SK-MEL-5 (cell line): ENCODE results near the gene CASKIN2. TPM values are rescaled to one million over a fixed set of nuclear protein-coding genes. Genes with fewer than 3 reads are reported as not detected.
"Not testable (repeated sequence)": the region's sequence is repeated elsewhere in the genome, so short reads cannot be mapped to it uniquely, and the experiment has no call there.

ENCODE experiments used
- DNase-seq: peaks from one replicate; pipeline ENCODE4 v3.0.0-alpha.2; 2016; ENCODE audit warnings: low read depth, low spot score
- in situ Hi-C: cut with HindIII; loops from 2 replicates; pipeline ENCODE4 v1.10.0; 2016; ENCODE audit warnings: low sequenced_read_pairs, high pct_unique_total_duplicates, low pct_unique_long_range_greater_than_20kb
- total RNA-seq: library from RNA; depleted of rRNA; stranded (reverse); fragments of >200 nt; shearing (Covaris generic); gene quantifications from 2 replicates; pipeline ENCODE4 v1.2.3, GENCODE V29; 2014; rRNA removed

CASKIN2 gene
- total RNA-seq, 1 experiment from 2014 or later = 3.5 TPM

- DNase-seq = no peak
- in situ Hi-C loops = no loop called here
These were observed 46.5 kb downstream of the CASKIN2 start for GRCh38 chr17:75468779-75469373.

GRCh38 chr17:75468291-75468754 is 47.0 kb downstream of the CASKIN2 start:
- no peak for DNase-seq
- in situ Hi-C loops = no loop called here

DNA sequence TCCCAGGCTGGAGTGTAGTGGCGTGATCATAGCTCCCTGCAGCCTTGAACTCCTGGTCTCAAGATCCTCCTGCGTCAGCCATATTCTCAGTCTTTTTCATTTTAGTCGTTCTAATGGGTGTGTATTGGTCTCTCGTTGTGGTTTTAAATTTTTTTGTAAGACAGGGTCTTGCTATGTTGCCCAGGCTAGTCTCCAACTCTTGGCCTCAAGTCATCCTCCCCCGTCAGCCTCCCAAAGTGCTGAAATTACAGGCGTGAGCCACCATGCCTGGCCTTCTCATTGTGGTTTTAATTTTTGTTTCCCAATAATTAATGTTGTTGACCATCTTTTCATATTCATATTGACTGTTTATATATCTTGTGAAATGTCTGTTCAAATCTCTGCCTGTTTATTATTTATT is 50.3 kb downstream of the CASKIN2 start:
- in situ Hi-C loops = no loop called here
- no peak for DNase-seq

DNA sequence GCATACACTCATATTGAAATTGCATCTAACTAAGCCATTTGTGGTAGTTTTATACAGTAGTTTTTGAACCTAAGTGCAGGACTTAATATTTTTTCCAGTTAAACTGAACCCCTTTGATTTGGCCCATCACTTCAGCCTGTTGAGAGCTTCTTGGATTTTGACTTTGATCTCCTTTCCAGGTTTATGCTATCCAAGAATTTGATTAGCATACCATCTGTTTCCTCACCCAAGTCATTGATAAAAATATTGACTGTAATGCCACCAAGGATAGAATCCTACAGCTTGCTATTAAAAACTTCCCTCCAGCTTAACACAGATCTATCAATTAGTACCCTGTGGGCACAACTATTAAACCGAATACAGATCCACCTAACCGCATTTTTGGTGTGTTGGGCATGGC is 51.7 kb downstream of the CASKIN2 start:
- DNase-seq = no peak
- in situ Hi-C loops = no loop called here

- in situ Hi-C loops = no loop called here
- DNase-seq = no peak
These were observed 55.0 kb downstream of the CASKIN2 start for GRCh38 chr17:75460295-75460694.

DNA sequence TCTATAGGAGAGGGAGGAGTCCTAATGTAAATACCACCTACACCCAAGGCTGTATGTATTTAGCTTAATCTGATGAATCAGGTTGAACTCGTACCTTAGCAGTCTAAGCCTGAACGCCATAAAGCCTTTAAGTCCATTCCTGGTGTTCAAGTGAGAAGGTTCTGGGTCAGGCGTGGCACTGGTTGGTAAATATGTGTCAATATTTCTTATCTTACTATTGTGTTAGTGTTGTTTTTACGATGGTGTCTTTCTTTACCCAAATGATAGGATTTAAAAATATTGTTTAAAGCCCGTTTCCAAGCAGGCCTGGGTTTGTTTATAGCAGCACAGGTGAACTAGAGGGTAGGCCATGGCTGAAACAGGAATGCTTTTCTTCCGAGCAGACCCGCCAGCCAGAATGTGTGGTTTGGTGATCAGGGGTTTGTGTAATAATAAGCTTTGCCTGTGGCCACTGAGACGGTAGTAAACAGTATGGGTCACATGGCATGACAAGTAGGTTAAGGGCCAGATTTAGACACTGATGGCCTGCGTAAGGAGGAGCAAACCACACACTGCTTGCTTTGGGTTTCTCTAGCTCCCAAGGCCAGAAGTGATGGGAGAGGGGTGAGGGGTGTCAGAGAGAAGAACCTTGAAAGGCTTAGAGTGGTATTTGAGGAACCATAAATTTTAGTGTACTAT is 55.6 kb downstream of the CASKIN2 start:
- peak; percentile 79 for DNase-seq

GRCh38 chr17:75459246-75459589 is 56.1 kb downstream of the CASKIN2 start:
- DNase-seq = no peak
- in situ Hi-C loops = no loop called here

More for the DNA sequence above, 55.6 kb downstream of the CASKIN2 start:
- in situ Hi-C loops = no loop called here

DNA sequence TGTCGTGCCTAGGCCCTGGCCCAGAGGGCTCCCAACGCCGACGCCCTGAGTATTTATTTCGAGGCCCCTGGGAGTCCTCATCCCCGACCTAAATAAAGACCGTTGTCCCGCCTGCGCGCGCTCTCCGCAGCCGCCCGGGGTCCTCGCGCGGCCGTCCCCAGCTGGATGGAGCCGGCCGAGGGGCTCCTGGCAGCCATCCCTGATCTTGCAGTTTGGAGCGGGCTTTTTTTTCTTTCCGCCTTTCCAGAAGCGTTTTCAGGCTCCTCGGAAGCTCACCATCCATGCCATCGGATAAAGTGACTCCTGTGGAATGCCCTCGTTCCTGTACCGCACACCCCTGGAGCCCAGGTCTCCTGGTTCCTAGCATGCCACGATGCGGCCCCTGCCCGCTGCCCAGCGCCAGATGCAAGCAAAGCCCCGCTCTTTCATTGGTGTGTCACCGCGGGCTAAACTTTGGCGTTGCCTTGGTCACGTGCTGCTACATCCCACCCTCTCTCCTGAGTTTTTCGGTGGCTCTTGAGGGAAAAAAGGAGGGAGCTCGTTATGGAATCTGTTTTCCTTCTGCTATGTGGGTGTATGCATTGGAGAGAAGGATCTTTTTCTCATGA is 58.2 kb downstream of the CASKIN2 start:
- DNase-seq = peak; percentile 36
- in situ Hi-C loops = no loop called here

- in situ Hi-C loops = no loop called here
- DNase-seq = peak; percentile 100
These were observed 58.8 kb downstream of the CASKIN2 start, which contains the start of gene TMEM94 for GRCh38 chr17:75456417-75457046. Gene TMEM94, plus strand, starts transcription at chr17:75456635. Its CDS starts 15,271 bp downstream, at chr17:75471906.

DNA sequence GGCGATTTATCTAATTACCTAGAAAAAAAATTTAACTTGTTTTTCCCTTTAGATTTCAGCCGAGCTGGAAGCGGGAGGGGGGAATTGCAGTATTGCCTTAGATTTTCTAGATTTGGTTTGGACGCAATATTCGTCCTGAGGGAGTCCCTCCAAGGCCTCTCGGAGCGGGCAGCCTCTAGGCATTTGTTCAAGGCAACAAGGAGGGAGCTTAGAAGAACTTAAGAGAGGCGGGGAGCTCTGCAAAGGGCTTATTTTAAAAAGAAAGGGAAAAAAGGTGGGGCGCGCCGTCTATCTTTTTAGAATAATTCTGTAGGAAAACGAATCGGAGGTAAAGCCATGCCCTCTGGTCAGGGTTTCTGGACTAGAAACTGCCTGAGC is 59.3 kb downstream of the CASKIN2 start:
- in situ Hi-C loops = no loop called here
- no peak for DNase-seq

- in situ Hi-C loops, DNase-seq: not testable (repeated sequence)
These were observed 60.7 kb downstream of the CASKIN2 start for GRCh38 chr17:75454672-75455071.

- no peak for DNase-seq
These were observed 61.1 kb downstream of the CASKIN2 start for GRCh38 chr17:75454193-75454592.

DNA sequence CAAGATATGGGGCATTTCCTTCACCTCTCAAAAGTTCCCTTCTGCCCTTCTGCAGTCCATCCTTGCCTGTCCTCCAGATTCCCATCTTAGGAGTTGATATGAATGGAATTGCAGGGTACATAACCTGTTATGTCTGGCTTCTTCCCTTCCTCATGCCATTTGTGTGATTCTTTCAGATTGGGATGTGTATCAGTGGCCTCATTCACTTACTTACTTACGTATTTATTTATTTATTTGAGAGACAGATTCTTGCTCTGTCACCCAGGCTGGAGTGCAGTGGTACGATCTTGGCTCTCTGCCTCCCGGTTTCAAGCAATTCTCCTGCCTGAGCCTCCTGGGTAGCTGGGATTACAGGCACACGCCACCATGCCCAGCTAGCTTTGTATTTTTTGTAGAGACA is 65.1 kb downstream of the CASKIN2 start:
- DNase-seq = no peak
- in situ Hi-C loops = no loop called here

More at GRCh38 chr17:75454193-75454592, 61.1 kb downstream of the CASKIN2 start:
- in situ Hi-C loops = no loop called here

Other genes starting within 250 kb of the CASKIN2 start
- gene MIF4GD, start 244.3 kb downstream of the CASKIN2 start, total RNA-seq = 20.8 and 22.9 TPM in 2 replicates
- gene SLC25A19, start 226.1 kb downstream of the CASKIN2 start, total RNA-seq = 18.1 and 21.0 TPM in 2 replicates
- gene GRB2, start 109.9 kb downstream of the CASKIN2 start, total RNA-seq = 146 and 154 TPM in 2 replicates
- gene TMEM94, start 58.9 kb downstream of the CASKIN2 start, total RNA-seq = 37.3 and 51.7 TPM in 2 replicates
- 25.8 and 26.2 TPM in 2 replicates for gene TSEN54, start 991 bp upstream of the CASKIN2 start, total RNA-seq
- gene LLGL2, start 10.2 kb upstream of the CASKIN2 start, total RNA-seq = 6.6 and 9.8 TPM in 2 replicates
- gene MYO15B, start 72.3 kb upstream of the CASKIN2 start, total RNA-seq = 1.6 and 2.6 TPM in 2 replicates
- gene SMIM5, start 117.9 kb upstream of the CASKIN2 start, total RNA-seq = not detected in 2 replicates
- 27.7 and 32.9 TPM in 2 replicates for gene RECQL5, start 151.6 kb upstream of the CASKIN2 start, total RNA-seq
- 70.4 and 85.1 TPM in 2 replicates for gene SAP30BP, start 151.8 kb upstream of the CASKIN2 start, total RNA-seq
- gene ITGB4, start 205.9 kb upstream of the CASKIN2 start, total RNA-seq = 0.05 TPM in 1 of 2 replicates, not detected in the other
- gene GALK1, start 249.7 kb upstream of the CASKIN2 start, total RNA-seq = 52.5 and 57.2 TPM in 2 replicates